ENCODE measurements around the gene EMILIN1. TPM values are rescaled to one million over a fixed set of nuclear protein-coding genes. Genes with fewer than 3 reads are reported as not detected.
A peak's percentile ranks its signal among the peaks of the same experiment; 100 is the strongest.

EMILIN1 gene
- total and polyA plus RNA-seq, 2 of the 8 experiments (the other 6 are each of a cell fraction or from before 2014, with no cell fraction given): 1.9 to 3.0 TPM

DNA sequence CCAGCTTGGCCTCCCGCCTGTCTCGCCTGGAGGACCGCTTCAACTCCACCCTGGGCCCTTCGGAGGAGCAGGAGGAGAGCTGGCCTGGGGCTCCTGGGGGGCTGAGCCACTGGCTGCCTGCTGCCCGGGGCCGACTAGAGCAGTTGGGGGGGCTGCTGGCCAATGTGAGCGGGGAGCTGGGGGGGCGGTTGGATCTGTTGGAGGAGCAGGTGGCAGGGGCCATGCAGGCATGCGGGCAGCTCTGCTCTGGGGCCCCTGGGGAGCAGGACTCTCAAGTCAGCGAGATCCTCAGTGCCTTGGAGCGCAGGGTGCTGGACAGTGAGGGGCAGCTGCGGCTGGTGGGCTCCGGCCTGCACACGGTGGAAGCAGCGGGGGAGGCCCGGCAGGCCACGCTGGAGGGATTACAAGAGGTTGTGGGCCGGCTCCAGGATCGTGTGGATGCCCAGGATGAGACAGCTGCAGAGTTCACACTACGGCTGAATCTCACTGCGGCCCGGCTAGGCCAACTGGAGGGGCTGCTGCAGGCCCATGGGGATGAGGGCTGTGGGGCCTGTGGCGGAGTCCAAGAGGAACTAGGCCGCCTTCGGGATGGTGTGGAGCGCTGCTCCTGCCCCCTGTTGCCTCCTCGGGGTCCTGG is 4.5 kb downstream of the EMILIN1 start:
- Histone ChIP-seq H3K9me3 (ENCODE audit: insufficient read depth in 2 of 2, low read depth in 1 of 2, low read length in 1 of 2) (no peaks in the 10 kb centered on the region), H2BK5ac (ENCODE audit: low read depth, low read length) (no peak overlapping the region), H4K91ac (replicated peaks; ENCODE audit: insufficient read length, low read length) (no peak overlapping the region), H3K4me2 (ENCODE audit: insufficient read depth in 1 of 2, low read depth in 2 of 2, low read length in 2 of 2) (no peak overlapping the region), H2AK5ac (ENCODE audit: low read depth, low read length) (no peak overlapping the region), H3K4me1 (replicated peaks in 1 of 4; ENCODE audit: control insufficient read depth in 3 of 4, insufficient read depth in 4 of 4, low read length in 3 of 4) (peaks cover 4 to 33% (median 17%) of the 10 kb centered on the region in 4 experiments), H3K79me2 (ENCODE audit: control insufficient read depth in 1 of 2, insufficient read depth in 2 of 2, low read length in 2 of 2) (no peaks in the 10 kb centered on the region), H2BK120ac (replicated peaks; ENCODE audit: low read depth, low read length) (no peak overlapping the region), H3K23ac (ENCODE audit: insufficient read length) (no peak overlapping the region), H3K14ac (ENCODE audit: insufficient read length) (no peak overlapping the region), H2BK20ac (ENCODE audit: low read length) (no peak overlapping the region), H4K8ac (ENCODE audit: extremely low read depth, insufficient read depth, low read length) (peak overlapping the region; percentile 60; the same call in 1 of the 2 replicates), H3K36me3 (ENCODE audit: control insufficient read depth in 2 of 4, insufficient read depth in 4 of 4, low read length in 3 of 4) (no peaks in the 10 kb centered on the region), H3K4ac (replicated peaks; ENCODE audit: insufficient read length, low read depth, low read length) (no peak overlapping the region), H4K20me1 (replicated peaks in 1 of 2; ENCODE audit: control insufficient read depth in 1 of 2, insufficient read depth in 2 of 2, low read length in 2 of 2) (no peaks in the 10 kb centered on the region), H3K27me3 (replicated peaks in 1 of 4; ENCODE audit: control insufficient read depth in 3 of 4, extremely low read depth in 1 of 4, insufficient read depth in 3 of 4, low read length in 3 of 4) (peaks cover 0 to 9% (median 4%) of the 10 kb centered on the region in 4 experiments; a peak in 2 of 7 replicates), H3K23me2 (ENCODE audit: low read depth, low read length) (peaks cover 13% of the 10 kb centered on the region; the same call in 1 of the 2 replicates), H3K18ac (ENCODE audit: extremely low read depth, low read length) (no peak overlapping the region), H3K4me3 (ENCODE audit: extremely low read depth in 1 of 4, insufficient read depth in 2 of 4, low read depth in 3 of 4, low read length in 4 of 4) (no peak overlapping the region), H4K5ac (ENCODE audit: insufficient read length, low read depth, low read length) (no peak overlapping the region), H2BK12ac (ENCODE audit: low read depth, low read length) (no peak overlapping the region), H3K79me1 (ENCODE audit: low read depth, low read length) (no peaks in the 10 kb centered on the region), H2AFZ (ENCODE audit: low read length) (no peak overlapping the region), H2BK15ac (ENCODE audit: low read length) (no peak overlapping the region), H3K27ac (ENCODE audit: low read depth, low read length) (no peak overlapping the region), H3K56ac (replicated peaks; ENCODE audit: insufficient read length, low read depth, low read length) (no peak overlapping the region), H3K9ac (replicated peaks in 1 of 4; ENCODE audit: extremely low read depth in 1 of 4, low read depth in 3 of 4, low read length in 3 of 4) (no peak overlapping the region)
- ChIA-PET POLR2A (ENCODE audit: partially characterized antibody) (interaction anchor here (1.0 to 5.9 kb wide), 8 partner anchors 10 to 327 kb away, joined by 3 to 63 read pairs (median 6); partner anchors contain the start of genes AGBL5, ATRAID, GTF3C2 and OST4), CTCF (ENCODE audit: partially characterized antibody) (interaction anchor here (1.0 to 16.5 kb wide), 13 partner anchors 9 to 136 kb away, joined by 3 to 160 read pairs (median 4); partner anchors contain the start of genes AGBL5, OST4 and PREB)
- no peak for DNase-seq (ENCODE audit: low read depth in 1 of 2, low spot score in 2 of 2)
- no peak for FAIRE-seq
- TF ChIP-seq KDM5A (IDR thresholded peaks at IDR 0.05; ENCODE audit: low read length) (no peak), TEAD4 (IDR thresholded peaks at IDR 0.05; ENCODE audit: low read depth, low read length) (no peak), CBX5 (IDR thresholded peaks at IDR 0.05; ENCODE audit: low read depth, low read length) (no peak), BACH1 (IDR thresholded peaks at IDR 0.05; ENCODE audit: low read length) (no peak), RAD21 (IDR thresholded peaks at IDR 0.05 in 1 of 2, conservative IDR thresholded peaks at IDR 0.05 in 1 of 2; ENCODE audit: low read depth in 2 of 2, low read length in 2 of 2) (no peak), EGR1 (IDR thresholded peaks at IDR 0.05; ENCODE audit: borderline replicate concordance, low read depth, low read length) (no peak), SIX5 (IDR thresholded peaks at IDR 0.05; ENCODE audit: low read depth, low read length) (no peak), EZH2 (IDR thresholded peaks at IDR 0.05; ENCODE audit: low read depth, low read length, severe bottlenecking) (no peak), EP300 (IDR thresholded peaks at IDR 0.05; ENCODE audit: borderline replicate concordance in 1 of 2, low read depth in 2 of 2, low read length in 2 of 2) (no peak)
- 92% methylated on average over 20 of the region's 27 CpGs; no CpG with 5 or more reads in 1 of the 2 experiments for WGBS, 2 experiments (ENCODE audit: extremely low coverage in 1 of 2, insufficient coverage in 1 of 2, insufficient read length in 1 of 2, insufficient replicate concordance in 2 of 2, low coverage in 1 of 2, low lambda C conversion rate in 2 of 2, missing lambda C conversion rate in 1 of 2)

Data from H1 (cell line).